GM12801 (cell line): ENCODE data around the gene PTF1A.

Source experiments
- CTCF ChIP-seq: IDR thresholded peaks from one replicate; pipeline ENCODE4 v1.5.1; 2011; ENCODE audit warnings: control low read depth; ENCODE audit not compliant: insufficient read length; ENCODE audit errors: extremely low read depth

PTF1A gene

GRCh38 chr10:23201837-23202236, 9.7 kb downstream of the PTF1A start:
- TF ChIP-seq CTCF = no peak

- no peak for TF ChIP-seq CTCF
These were observed 10.7 kb downstream of the PTF1A start for GRCh38 chr10:23202779-23203178.

GRCh38 chr10:23203369-23204325, 11.5 kb downstream of the PTF1A start:
- TF ChIP-seq CTCF = no peak

- no peak for TF ChIP-seq CTCF
These were observed 12.7 kb downstream of the PTF1A start for GRCh38 chr10:23204773-23205172.

GRCh38 chr10:23205972-23206642, 14.0 kb downstream of the PTF1A start:
- TF ChIP-seq CTCF = no peak

GRCh38 chr10:23217471-23217870, 25.4 kb downstream of the PTF1A start:
- TF ChIP-seq CTCF = no peak

- no peak for TF ChIP-seq CTCF
These were observed 38.5 kb downstream of the PTF1A start for GRCh38 chr10:23230582-23230981.
